ENCODE results near the gene CCDC12. TPM values are rescaled to one million over a fixed set of nuclear protein-coding genes. Genes with fewer than 3 reads are reported as not detected.
A peak's percentile ranks its signal among the peaks of the same experiment; 100 is the strongest.

CCDC12 gene
- 16.4 and 25.6 TPM in 2 replicates for total RNA-seq (2014; rRNA removed; shearing (Covaris generic))

- peak; percentile 98 for DNase-seq (ENCODE audit: low read depth)
Observed at GRCh38 chr3:46976326-46977190, at the start of gene CCDC12. Gene CCDC12, minus strand, starts transcription at chr3:46976745. Its CDS starts 13 bp downstream, at chr3:46976732.

DNA sequence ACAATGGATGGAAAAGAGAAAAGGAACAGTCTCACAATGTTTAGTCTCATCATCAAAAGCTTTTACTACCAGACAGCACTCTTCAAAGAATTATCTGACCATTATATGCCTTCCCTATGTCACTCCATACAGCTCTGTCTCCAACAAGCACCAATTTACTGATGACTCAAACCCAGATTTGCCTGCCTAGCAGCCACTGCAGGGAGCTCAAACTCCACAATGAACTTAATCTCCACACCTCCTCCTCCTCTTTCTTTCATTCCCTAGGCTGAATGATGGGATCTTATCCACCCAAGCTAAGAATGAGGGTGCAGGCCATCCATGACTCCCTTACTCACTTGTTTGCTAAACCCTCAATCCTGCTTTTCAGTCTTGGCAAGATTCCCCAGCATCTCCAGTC is 48.4 kb upstream of the CCDC12 start:
- peak; percentile 26 for DNase-seq (ENCODE audit: low read depth)

DNA sequence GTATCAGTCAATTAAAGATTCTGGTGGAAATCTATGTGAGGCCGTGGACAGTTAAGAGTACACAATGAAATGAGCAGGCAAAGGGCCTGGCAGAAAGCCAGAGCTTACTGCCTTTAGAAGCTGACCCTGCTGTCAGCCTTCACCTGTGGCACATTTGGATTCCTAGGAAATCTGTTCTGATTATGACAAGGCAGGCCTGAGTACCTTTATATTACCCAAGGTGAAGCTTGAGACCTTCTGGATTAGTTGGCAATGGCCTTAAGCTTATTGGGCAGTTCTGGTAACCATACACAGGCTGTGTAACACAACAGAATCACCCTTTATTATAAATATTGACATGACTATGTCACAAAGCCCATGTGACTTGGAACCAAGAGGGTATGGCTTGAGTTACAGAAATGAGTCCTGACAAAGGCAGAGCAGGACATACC is 46.1 kb upstream of the CCDC12 start:
- peak; percentile 36 for DNase-seq (ENCODE audit: low read depth)

GRCh38 chr3:47020311-47020710 is 43.8 kb upstream of the CCDC12 start:
- DNase-seq (ENCODE audit: low read depth) = no peak

DNA sequence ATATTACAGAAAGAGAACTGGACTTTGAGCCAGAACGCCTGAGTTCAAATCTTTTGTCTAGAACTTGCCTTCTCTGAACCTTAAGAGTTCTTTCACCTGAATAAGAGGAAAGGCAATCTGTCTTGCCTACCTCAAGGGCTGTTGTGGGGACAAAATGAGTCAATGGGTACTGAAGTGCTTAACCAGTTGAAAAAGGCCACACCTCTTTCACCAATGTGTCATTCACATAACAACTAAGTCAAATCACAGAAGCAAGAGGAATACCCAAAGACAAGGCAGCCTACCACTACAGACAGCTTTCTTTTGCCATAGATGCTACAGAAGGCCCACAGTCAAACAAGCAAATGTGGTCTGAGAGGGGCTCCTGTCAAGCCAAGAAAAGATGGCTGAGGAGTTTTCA is 42.7 kb upstream of the CCDC12 start:
- DNase-seq (ENCODE audit: low read depth) = peak; percentile 51

GRCh38 chr3:47018269-47018611 is 41.7 kb upstream of the CCDC12 start:
- DNase-seq (ENCODE audit: low read depth) = no peak

DNA sequence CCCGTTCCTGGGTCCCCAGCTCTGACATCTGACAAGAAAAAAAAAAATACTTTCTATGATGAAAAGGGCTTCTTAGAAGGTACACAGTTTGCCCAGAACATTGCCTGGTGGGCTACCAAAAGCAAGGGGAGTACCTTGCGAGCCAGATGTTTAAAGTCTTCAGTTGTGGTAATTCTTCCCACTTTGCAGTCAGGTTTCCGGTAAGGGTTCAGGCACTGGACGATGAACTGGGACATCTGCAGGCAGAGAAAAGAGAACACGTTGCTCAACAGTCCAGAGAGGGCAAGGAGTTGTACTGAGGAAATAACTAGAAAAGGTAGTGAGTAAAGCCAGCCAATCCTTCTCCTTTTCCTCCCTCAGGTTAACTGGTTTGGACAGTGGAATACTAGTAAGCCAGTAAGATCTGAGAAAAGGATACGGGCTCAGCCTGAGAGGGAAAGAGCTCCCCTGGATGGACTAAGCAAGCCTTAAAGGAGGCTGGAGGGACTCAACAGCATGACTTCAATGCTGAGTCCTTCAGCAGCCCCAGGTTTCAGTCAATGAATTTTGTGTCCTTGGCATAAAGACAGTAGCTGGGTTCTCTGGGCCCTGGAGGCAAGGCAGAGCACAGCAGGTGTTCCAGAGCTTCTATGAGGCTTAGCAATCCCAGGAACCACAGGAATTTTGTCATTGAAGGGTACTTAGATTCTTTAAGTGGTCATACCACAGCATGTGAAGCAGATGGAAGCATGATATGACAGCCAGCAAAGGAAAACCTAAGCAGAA is 41.1 kb upstream of the CCDC12 start:
- peak; percentile 77 for DNase-seq (ENCODE audit: low read depth)

DNA sequence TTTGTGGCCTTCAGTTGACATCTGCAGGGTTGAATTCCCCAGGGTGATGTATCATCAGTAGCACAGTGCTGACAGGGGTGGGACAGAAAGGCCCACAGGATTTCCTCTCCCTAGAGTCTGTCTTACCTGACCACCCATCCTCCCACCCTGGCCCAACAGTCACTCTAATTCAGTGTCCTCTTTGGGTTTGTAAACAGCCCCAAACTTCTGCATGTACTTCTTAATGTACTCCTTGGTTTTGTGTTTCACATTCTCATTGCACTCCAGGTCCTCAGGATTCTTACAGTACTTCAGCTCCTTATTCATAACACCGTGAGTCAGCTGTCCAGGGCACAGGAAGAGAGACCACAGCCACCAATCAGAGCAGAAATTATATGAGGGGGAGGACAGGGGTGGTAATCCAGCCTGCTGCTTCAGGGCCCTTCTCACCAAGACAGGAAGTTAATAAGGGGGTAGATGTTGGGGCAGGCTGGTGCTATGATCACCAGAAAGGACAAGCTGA is 40.4 kb upstream of the CCDC12 start:
- peak; percentile 91 for DNase-seq (ENCODE audit: low read depth)

- no peak for DNase-seq (ENCODE audit: low read depth)
Observed at GRCh38 chr3:47016086-47016933, 39.8 kb upstream of the CCDC12 start.

DNA sequence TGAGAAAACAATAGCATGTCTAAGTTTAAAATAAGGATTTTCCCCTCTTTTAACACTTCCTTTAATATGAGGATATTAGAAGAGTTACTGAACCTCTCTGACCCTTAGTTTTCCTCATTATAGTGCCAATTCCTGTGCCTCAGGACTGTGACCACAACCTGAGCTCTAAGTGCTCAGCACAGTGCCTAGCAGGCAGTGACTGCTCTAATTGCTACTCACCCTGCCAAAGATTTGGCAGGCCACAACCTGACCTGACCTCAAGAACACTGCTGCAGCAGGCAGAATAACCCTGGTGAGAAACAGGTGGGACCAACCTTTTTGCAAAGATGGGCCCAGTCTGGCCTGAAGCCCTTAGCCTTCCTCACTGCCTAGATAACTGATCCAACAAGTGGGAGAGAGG is 38.6 kb upstream of the CCDC12 start:
- DNase-seq (ENCODE audit: low read depth) = no peak

- DNase-seq (ENCODE audit: low read depth) = no peak
Observed at GRCh38 chr3:47014036-47014435, 37.5 kb upstream of the CCDC12 start.

DNA sequence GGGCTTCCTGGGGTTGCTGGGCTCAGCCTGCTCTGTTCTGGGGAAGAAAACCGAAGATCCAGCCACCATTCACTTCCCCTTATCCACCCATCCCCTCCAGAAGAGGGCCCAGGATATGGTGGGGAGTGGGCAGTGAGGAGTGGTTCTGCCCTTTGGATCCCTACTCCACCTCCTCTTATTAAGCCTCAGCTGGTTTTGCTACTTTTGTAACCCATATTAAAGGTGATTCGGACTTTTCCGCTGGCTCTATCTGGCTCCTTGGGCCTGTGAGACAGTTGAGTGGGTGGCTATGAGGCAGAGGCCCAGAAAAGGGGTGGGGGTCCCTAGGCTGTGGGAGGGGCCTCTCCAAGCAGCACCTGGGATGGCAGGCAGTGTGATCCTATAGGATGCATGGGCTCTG is 36.7 kb upstream of the CCDC12 start:
- DNase-seq (ENCODE audit: low read depth) = no peak

GRCh38 chr3:47012342-47013230 is 36.0 kb upstream of the CCDC12 start:
- DNase-seq (ENCODE audit: low read depth) = no peak

DNA sequence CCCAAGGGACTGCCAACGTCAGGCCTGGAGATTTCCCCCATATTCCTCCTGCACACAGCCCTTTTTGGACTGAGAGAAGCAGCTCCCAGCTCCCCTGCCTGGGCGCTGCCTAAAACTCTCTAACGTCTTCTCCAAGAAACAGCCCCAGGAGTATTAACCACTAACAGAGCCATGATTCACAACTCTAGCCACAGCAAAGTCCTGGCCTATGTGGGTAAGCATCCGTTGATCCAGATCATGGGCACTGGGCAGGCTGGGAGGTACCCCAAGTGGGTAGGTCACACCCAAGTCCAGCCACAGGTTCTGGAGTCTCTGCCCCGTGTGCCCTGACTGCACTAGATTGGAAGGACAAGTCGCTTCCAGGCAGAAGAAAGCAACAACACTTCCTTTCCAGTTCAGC is 34.8 kb upstream of the CCDC12 start:
- DNase-seq (ENCODE audit: low read depth) = no peak

- DNase-seq (ENCODE audit: low read depth) = no peak
Observed at GRCh38 chr3:47010910-47011309, 34.4 kb upstream of the CCDC12 start.

DNA sequence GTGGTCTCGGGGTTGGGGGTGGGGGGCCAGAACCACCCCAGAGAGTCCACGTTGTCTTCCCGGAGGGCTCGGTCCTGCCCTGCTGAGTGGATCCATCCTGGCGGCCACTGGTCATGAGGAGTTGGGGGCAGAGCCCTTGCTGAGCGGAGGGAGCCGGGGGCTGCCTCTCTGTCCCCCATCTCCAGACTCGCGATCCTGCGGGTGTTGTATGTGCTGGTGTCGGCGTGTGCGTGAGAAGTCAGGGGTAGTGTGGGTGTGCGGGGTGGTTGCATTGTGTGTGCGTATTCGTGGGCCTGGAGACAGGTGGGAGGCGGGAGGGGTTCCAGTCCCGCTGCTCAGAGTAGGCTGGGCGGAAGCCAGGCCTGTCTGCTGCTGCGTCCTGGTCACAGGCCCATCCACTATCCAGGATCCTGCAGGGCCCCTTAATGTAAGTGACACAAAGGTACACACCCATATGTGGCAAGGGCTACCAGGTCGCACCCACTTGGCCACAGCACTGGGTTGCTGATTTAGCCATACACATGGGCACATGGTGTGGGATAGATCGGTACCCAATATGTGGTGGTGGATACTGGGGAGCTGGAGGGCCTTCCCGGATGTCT is 33.7 kb upstream of the CCDC12 start:
- no peak for DNase-seq (ENCODE audit: low read depth)

DNA sequence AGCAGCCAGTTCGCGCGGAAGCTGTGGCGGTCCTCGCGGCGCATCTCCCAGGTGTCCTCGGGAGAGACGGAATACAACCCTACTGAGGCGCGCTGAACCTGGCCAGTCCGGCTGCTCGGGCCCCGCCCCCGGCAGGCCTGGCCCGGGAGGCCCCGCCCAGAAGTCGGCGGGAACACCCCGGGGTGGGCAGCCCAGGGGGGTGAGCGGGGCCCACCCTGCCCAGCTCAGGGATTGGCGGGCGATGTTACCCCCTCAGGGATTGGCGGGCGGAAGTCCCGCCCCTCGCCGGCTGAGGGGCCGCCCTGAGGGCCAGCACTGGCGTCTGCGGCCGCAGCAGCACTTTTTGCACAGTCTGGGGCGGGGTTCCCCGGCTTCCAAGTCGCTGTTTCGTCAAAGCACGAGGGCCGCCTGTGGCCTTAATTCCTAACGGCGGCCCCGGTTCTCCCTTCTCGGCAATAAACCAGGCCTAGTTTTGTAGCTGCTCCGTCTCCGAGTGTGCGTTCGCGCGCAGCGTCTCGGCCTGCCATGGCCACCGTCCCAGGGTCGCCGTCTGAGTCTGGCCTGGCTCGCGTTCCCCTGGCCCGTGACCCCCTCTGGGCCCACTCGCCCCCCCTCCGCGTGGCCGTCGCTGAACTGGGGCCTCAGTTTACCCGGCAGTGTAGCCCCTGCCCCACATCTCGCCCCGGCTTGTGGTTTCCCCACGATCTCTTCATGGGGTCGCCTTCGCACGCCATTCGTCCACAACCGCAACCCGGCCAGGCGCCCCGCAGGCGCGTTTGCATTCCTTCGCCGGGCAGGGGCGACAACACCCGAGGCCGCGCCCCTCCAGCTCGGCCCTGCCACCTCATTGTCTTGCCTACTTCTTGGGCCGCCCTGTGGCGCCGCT is 32.9 kb upstream of the CCDC12 start:
- DNase-seq (ENCODE audit: low read depth) = peak; percentile 81

- DNase-seq (ENCODE audit: low read depth) = no peak
Observed at GRCh38 chr3:47008851-47009224, 32.3 kb upstream of the CCDC12 start.

DNA sequence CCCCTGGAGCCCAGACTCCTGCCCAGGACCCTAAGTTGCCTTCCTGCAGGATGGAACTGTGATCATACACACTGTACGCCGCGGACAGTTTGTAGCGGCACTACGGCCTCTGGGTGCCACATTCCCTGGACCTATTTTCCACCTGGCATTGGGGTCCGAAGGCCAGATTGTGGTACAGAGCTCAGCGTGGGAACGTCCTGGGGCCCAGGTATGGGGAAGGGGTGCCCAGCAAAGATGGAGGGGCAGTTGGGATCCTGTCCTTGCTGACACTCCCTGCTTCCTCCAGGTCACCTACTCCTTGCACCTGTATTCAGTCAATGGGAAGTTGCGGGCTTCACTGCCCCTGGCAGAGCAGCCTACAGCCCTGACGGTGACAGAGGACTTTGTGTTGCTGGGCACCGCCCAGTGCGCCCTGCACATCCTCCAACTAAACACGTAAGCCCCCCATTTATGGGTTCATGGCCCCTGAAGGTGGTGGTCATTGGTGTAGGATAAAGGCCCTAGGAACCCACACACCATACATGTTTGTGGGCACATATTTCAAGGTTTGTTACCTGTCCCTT is 31.8 kb upstream of the CCDC12 start:
- no peak for DNase-seq (ENCODE audit: low read depth)

All from M059J (cell line).